ENCODE measurements around the gene FTO.
A peak's percentile ranks its signal among the peaks of the same experiment; 100 is the strongest.

Gene FTO

GRCh38 chr16:53756275-53756996 is 52.5 kb downstream of the FTO start:
- no peak for DNase-seq

- no peak for DNase-seq
These were observed 54.1 kb downstream of the FTO start for GRCh38 chr16:53757971-53758609.

GRCh38 chr16:53761962-53762703 is 58.2 kb downstream of the FTO start:
- no peak for DNase-seq

GRCh38 chr16:53766304-53767016 is 62.5 kb downstream of the FTO start:
- DNase-seq = no peak

GRCh38 chr16:53768167-53768566 is 64.2 kb downstream of the FTO start:
- no peak for DNase-seq

GRCh38 chr16:53768593-53768992 is 64.6 kb downstream of the FTO start:
- DNase-seq = no peak

GRCh38 chr16:53769185-53769584 is 65.2 kb downstream of the FTO start:
- DNase-seq = no peak

- no peak for DNase-seq
These were observed 65.8 kb downstream of the FTO start for GRCh38 chr16:53769787-53770186.

GRCh38 chr16:53770641-53771040 is 66.7 kb downstream of the FTO start:
- no peak for DNase-seq

- no peak for DNase-seq
These were observed 67.9 kb downstream of the FTO start for GRCh38 chr16:53771655-53772497.

- peak; percentile 31 for DNase-seq
These were observed 69.3 kb downstream of the FTO start for GRCh38 chr16:53773150-53773846.

GRCh38 chr16:53773881-53774280 is 69.9 kb downstream of the FTO start:
- no peak for DNase-seq

- DNase-seq = no peak
These were observed 71.3 kb downstream of the FTO start for GRCh38 chr16:53775106-53775820.

- DNase-seq = no peak
These were observed 72.0 kb downstream of the FTO start for GRCh38 chr16:53775821-53776431.

GRCh38 chr16:53779186-53779585 is 75.2 kb downstream of the FTO start:
- no peak for DNase-seq

GRCh38 chr16:53780051-53780450 is 76.1 kb downstream of the FTO start:
- DNase-seq = no peak

- no peak for DNase-seq
These were observed 77.2 kb downstream of the FTO start for GRCh38 chr16:53781023-53781605.

- no peak for DNase-seq
These were observed 78.2 kb downstream of the FTO start for GRCh38 chr16:53782148-53782547.

- no peak for DNase-seq
These were observed 80.3 kb downstream of the FTO start for GRCh38 chr16:53784291-53784690.

GRCh38 chr16:53785044-53785443 is 81.1 kb downstream of the FTO start:
- DNase-seq = no peak
